Coronary artery (tissue), 2 donors: ENCODE measurements around the gene EPG5.
A peak's percentile ranks its signal among the peaks of the same experiment; 100 is the strongest.

Experiments
- DNase-seq: peaks from one replicate; pipeline ENCODE4 v3.0.0-alpha.2; 2017; ENCODE audit warnings: low spot score
- H3K27ac ChIP-seq, 2 donors: fragments of 200-600 bp; sonication (generic); one replicate each; pipeline ENCODE4 v1.5.1; 2016 to 2019
- H3K4me3 ChIP-seq: fragments of 200-600 bp; sonication (generic); 2 replicates; pipeline ENCODE4 v1.5.1; 2016; ENCODE audit warnings: mild to moderate bottlenecking, moderate library complexity
- TF ChIP-seq, protein P1 (sequence below): fragments of 200-600 bp; sonication (generic); IDR thresholded peaks from one replicate; pipeline ENCODE4 v1.5.1; 2019; ENCODE audit warnings: antibody characterized with exemption

EPG5 gene

DNA sequence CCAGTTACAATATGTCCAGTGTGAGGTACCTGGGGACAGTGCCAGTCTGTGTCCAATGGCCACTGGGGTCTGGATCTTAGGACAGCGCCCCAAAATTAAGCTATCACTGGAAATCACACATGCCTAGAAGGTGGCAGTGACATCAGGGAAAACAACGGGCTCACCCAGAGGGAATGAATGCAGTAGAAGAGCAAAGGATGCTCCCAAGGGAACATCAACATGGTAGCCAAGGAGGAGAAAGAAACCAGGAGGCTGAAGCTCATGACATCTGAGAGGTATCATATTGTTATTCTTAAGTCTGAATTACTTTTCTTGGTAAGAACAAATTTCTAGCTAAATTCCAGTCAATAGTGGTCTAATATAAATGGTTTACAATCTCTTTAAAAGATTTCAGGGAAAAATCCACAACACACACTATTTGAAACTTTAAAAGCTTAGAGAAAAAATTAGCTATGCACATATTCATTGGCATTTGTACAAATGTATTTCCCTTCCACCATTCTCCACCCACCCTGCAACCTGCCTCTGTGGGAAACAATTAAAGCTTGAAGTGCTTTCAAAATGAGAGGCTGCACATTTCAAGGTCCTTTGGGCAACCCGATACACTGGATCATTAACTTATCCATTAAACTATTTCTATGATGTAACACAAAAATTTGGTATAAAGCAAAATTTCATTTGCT, 86.1 kb downstream of the EPG5 start:
- no peak overlapping the region for H3K27ac ChIP-seq
- TF ChIP-seq, protein P1, sequence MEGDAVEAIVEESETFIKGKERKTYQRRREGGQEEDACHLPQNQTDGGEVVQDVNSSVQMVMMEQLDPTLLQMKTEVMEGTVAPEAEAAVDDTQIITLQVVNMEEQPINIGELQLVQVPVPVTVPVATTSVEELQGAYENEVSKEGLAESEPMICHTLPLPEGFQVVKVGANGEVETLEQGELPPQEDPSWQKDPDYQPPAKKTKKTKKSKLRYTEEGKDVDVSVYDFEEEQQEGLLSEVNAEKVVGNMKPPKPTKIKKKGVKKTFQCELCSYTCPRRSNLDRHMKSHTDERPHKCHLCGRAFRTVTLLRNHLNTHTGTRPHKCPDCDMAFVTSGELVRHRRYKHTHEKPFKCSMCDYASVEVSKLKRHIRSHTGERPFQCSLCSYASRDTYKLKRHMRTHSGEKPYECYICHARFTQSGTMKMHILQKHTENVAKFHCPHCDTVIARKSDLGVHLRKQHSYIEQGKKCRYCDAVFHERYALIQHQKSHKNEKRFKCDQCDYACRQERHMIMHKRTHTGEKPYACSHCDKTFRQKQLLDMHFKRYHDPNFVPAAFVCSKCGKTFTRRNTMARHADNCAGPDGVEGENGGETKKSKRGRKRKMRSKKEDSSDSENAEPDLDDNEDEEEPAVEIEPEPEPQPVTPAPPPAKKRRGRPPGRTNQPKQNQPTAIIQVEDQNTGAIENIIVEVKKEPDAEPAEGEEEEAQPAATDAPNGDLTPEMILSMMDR, result no peak
- DNase-seq, result no peak
- H3K4me3 ChIP-seq, result no peak overlapping the region

- DNase-seq, result no peak
- Histone ChIP-seq H3K4me3 (no peak overlapping the region), H3K27ac (no peak overlapping the region)
Measured at GRCh38 chr18:45879681-45880655, 87.2 kb downstream of the EPG5 start.

DNA sequence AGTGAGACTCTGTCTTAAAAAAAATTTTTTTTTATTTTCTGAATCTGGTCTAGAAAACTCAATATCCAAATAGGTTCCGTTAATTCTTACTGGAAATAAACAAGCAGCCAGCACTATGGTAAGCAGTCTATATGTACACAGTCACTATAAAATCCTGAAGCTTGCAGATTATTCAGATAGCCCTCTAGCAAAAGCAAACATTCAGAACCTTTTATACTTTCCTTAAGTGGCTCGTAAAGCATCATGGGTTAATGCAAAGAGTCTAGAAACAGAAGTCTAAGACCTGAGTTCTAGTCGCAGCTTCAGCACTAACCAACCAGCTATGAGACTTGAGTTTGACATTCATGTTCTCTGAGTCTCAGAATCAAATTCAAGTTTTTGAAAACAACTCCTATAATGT, 89.7 kb downstream of the EPG5 start:
- no peak overlapping the region for H3K4me3 ChIP-seq

More at GRCh38 chr18:45879681-45880655, 87.2 kb downstream of the EPG5 start:
- TF ChIP-seq, protein P1, result peak; percentile 99

GRCh38 chr18:45876161-45876560, 91.0 kb downstream of the EPG5 start:
- Histone ChIP-seq H3K27ac (no peak overlapping the region), H3K4me3 (no peak overlapping the region)
- no peak for DNase-seq
- TF ChIP-seq, protein P1, result no peak

More for the DNA sequence above, 89.7 kb downstream of the EPG5 start:
- no peak for DNase-seq
- TF ChIP-seq, protein P1, result no peak
- H3K27ac ChIP-seq, result no peak overlapping the region

DNA sequence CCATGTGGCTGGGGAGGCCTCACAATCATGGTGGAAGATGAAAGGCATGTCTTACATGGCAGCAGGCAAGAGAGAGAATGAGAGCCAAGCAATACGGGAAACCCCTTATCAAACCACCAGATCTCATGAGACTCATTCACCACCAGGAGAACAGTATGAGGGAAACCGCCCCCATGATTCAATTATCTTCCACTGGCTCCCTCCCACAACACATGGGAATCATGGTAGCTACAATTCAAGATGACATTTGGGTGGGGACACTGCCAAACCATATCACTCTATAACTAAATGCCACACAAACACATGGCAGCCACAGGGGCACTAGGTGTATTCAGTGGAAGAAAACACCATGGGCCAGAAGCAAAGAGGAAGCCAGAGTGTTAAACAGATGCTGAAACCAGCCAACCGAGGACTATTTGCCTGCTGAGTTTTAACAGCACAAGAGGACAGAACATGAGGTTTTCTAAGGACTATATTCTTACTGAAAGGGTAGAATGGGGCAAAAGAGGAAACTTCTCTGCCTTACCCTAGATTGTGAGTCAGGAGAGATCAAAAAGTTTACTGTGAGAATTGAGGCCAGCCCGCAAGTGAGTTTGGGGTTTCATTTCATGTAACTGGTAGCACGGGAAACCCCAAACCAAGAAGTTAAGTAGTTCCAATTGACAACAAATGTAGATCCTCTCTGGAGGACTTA, 92.5 kb downstream of the EPG5 start:
- DNase-seq, result no peak
- TF ChIP-seq, protein P1, result no peak

DNA sequence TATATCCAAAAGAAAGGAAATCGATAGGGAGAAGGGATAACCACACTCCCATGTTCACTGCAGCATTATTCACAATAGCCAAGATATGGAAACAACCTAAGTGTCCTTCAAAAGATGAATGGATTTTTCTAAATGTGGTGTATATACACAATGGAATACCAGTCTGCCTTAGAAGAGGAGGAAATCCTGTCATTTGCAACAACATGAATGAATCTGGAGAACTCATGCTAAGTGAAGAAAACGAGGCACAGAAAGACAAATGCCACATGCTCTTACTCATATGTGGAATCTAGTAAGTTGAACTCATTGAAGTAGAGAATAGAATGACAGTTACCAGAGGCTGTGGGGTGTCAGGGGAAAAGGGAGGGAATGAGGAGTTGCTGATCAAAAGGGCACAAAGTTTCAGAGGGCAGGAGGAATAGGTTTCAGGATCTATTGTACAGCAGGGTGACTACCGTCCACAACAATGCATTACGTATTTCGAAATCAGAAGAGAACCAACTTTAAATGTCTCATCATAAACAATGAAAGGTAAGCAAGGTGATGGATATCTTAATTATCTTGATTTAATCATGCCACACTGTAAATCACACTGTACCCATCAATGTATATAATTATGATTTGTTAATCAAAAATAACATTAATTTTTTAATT, 95.6 kb downstream of the EPG5 start:
- no peak for DNase-seq
- TF ChIP-seq, protein P1, result no peak
- H3K4me3 ChIP-seq, result no peak overlapping the region
- H3K27ac ChIP-seq, result no peak overlapping the region

More for the DNA sequence above, 92.5 kb downstream of the EPG5 start:
- Histone ChIP-seq H3K27ac (no peak overlapping the region), H3K4me3 (no peak overlapping the region)
